Sigmoid colon (tissue), 4 donors: ENCODE data around the gene CENPM.

Experiments used
- EP300 ChIP-seq, 4 donors: sonication (generic); formaldehyde crosslinking; IDR thresholded peaks; one replicate each; pipeline ENCODE4 v1.6.1; 2017; ENCODE audit warnings: antibody characterized with exemption in 4 of 4
- POLR2A ChIP-seq, 2 donors: fragments of 450-650 bp; IDR thresholded peaks; one replicate each; pipeline ENCODE4 v1.6.1; 2016; ENCODE audit warnings: antibody characterized with exemption in 2 of 2, mild to moderate bottlenecking in 2 of 2, moderate library complexity in 2 of 2
- POLR2AphosphoS5 ChIP-seq, 4 donors: sonication (generic); formaldehyde crosslinking; IDR thresholded peaks; one replicate each; pipeline ENCODE4 v1.6.1; 2017; ENCODE audit warnings: antibody characterized with exemption in 4 of 4
- TF ChIP-seq, protein P1 (sequence below), 4 experiments: fragments of 450-650 bp in 3 of 4; fragments of 200-600 bp in 1 of 4; IDR thresholded peaks; one replicate each; pipeline ENCODE4 v1.5.1; 2016 to 2019; ENCODE audit warnings: antibody characterized with exemption in 4 of 4, mild to moderate bottlenecking in 3 of 4, moderate library complexity in 2 of 4

DNA sequence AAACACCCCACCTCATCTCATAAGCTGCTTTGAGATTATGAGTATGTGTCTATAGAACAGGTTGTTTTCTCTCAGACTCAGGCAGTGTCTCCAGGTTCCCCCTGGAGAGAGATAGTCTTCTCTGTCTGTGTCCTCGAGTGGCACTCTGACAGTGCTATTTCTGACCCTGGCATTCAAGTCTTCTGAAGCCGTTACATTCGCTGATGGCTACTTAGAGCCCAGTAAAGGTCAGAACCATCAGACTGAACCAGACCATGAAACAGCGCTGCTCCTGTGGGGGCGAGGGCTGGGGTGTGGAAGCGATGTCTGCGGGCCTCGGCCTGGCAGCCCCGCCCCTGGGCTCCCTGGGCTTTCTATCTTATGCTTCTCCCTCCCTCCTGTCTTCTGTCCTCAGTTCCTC lies 55.5 kb downstream of the CENPM start:
- TF ChIP-seq, protein P1, sequence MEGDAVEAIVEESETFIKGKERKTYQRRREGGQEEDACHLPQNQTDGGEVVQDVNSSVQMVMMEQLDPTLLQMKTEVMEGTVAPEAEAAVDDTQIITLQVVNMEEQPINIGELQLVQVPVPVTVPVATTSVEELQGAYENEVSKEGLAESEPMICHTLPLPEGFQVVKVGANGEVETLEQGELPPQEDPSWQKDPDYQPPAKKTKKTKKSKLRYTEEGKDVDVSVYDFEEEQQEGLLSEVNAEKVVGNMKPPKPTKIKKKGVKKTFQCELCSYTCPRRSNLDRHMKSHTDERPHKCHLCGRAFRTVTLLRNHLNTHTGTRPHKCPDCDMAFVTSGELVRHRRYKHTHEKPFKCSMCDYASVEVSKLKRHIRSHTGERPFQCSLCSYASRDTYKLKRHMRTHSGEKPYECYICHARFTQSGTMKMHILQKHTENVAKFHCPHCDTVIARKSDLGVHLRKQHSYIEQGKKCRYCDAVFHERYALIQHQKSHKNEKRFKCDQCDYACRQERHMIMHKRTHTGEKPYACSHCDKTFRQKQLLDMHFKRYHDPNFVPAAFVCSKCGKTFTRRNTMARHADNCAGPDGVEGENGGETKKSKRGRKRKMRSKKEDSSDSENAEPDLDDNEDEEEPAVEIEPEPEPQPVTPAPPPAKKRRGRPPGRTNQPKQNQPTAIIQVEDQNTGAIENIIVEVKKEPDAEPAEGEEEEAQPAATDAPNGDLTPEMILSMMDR (IDR thresholded peaks at IDR 0.05), result no peak
- TF ChIP-seq EP300 (IDR thresholded peaks at IDR 0.05), result no peak
- TF ChIP-seq POLR2A (IDR thresholded peaks at IDR 0.05), result no peak
- no peak for TF ChIP-seq POLR2AphosphoS5 (IDR thresholded peaks at IDR 0.05)
